Measurements from ENCODE around the gene STARD4.

DNA sequence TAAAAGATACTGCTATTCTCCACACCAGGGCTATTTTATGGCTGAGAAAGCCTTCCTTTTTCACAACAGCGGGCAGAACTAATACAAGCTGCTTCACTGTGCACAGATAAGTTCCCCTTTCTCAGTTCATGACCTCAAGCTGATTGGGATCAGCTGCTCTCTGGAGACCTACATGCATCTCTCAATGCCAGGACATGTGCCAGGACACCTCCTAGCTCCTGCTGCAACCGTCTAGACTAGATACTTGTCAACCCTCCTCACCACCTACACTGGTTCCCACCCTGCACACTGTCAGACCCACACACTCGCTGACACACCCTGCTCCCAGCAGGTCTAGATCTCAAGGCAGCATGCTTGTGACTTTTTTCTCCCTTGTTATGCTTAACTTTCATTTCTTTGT lies 39.8 kb downstream of the STARD4 start:
- TF ChIP-seq, protein P1, sequence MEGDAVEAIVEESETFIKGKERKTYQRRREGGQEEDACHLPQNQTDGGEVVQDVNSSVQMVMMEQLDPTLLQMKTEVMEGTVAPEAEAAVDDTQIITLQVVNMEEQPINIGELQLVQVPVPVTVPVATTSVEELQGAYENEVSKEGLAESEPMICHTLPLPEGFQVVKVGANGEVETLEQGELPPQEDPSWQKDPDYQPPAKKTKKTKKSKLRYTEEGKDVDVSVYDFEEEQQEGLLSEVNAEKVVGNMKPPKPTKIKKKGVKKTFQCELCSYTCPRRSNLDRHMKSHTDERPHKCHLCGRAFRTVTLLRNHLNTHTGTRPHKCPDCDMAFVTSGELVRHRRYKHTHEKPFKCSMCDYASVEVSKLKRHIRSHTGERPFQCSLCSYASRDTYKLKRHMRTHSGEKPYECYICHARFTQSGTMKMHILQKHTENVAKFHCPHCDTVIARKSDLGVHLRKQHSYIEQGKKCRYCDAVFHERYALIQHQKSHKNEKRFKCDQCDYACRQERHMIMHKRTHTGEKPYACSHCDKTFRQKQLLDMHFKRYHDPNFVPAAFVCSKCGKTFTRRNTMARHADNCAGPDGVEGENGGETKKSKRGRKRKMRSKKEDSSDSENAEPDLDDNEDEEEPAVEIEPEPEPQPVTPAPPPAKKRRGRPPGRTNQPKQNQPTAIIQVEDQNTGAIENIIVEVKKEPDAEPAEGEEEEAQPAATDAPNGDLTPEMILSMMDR (IDR thresholded peaks at IDR 0.05) = no peak
- no peak for TF ChIP-seq POLR2A (IDR thresholded peaks at IDR 0.05)

Data from Peyer's patch (tissue), 4 donors.